NCI-H187 (cell line): ENCODE measurements around the gene COMTD1.
A peak's percentile ranks its signal among the peaks of the same experiment; 100 is the strongest.

ENCODE experiments used
- DNase-seq, 2 experiments: peaks; one replicate each; lab custom pipeline; 2025; lab: John Stamatoyannopoulos, UW

Gene COMTD1

GRCh38 chr10:75245354-75246250 is 9.8 kb upstream of the COMTD1 start:
- DNase-seq = no peak

DNA sequence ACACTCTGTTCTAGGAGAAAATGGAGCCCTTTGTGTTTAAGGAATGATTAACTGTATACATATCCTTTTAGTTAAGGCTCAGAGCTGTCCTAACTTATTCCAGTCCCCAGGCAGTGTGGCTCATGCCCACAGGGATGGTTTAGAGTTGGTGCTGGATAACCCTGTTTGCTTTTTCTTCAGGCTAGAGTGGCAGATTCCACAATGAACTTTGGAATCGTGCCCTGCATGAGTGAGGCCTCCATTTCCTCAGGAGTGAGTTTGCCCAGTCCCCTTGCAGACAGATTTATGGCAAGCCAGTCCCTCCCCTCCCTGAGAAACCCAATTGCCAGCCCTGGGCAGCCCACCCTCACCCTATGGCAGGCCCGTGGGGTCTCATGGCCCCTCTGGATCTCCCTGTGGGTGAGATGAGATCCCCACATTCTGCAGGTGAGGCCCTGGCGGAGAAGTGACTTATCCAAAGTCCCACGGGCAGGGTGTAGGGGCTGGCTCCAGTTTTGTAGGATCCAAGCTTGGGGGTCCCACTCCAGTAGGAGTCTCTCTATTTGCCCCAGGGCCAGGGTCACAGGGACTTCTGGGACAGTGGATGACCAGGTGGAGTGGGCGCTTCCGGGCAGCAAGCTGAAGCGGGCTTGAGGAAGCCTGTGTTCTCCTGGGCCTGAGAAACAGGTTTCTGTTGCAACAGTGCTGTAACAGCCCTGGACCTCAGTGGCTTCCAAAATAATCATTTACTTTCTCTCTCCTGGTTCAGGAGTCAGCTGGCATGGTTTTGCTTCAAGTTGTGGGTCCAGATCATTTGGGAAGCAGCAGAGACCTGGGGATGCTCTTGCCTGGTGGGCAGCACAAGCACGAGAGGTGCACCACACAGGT is 9.0 kb upstream of the COMTD1 start:
- no peak for DNase-seq

GRCh38 chr10:75243426-75243825 is 7.7 kb upstream of the COMTD1 start:
- no peak for DNase-seq

DNA sequence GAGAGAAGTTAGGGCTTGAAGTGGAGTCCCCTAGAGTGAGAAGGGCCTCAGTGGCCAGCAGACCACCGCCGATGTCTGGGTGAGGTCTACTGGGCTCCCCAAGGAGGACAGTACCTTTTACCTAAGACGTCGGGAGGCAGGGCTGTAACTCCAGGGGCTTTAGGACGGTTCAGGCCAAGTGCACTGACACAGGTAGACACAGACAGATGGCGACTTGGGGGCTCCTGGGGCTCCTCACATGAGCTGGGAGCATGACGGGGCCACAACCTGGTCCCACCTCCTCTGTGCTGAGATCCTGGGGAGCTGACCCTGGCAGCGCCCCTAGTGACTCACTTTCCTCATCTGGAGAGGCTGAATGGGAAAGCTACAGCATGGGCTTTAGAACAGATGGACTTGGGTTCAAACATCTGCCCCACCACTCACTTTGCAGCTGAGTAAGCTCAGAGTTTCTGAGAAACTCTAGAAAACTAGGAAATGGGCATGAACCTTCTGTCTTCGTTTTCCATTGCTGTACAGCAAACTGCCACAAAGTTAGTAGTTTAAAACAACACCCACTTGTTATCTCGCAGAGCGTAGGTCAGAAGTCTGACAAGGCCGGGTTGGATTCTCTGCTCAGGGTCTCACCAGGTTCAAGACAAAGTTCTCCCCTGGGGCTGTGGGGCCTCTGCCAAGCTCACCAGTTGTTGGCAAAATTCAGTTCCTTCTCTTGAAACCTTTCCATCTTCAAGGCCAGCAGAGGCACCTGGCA is 4.7 kb upstream of the COMTD1 start:
- DNase-seq = no peak

DNA sequence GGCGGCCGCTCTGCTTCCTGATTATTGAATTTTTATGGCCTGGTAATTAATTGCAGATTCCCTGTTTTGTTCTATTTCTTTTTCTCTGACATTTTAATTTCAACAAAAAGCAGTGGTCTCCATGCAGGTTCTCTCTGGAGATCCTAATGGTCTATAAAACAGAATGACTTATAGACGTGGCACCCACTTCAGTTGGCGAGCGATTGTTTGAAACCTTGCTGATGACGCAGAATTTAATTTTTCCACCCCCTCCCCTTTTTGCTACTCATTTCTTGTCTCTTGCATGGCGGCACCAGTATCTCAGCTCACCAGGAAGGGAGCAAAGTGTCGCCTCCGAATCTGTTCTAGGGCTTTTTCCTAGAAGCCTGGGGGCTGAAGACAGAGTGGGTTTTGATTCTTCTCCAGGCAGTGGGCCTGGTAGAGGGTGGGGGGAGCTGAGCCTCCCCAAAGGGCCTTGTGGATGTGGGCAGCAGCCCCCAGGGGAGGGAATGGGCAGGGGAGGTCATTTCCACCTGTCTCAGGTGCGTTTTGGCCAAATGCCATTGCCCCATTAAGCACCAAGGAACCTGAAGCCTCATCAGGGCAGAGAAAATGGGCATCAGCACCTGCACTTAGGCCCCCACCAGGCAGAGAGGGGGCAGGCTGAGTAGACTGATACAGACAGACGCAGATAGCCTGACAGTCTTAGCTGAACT is 3.5 kb upstream of the COMTD1 start:
- no peak for DNase-seq

- DNase-seq = no peak
Measured at GRCh38 chr10:75238182-75239095, 2.7 kb upstream of the COMTD1 start.

GRCh38 chr10:75236178-75236825 is 545 bp upstream of the COMTD1 start:
- DNase-seq = no peak

DNA sequence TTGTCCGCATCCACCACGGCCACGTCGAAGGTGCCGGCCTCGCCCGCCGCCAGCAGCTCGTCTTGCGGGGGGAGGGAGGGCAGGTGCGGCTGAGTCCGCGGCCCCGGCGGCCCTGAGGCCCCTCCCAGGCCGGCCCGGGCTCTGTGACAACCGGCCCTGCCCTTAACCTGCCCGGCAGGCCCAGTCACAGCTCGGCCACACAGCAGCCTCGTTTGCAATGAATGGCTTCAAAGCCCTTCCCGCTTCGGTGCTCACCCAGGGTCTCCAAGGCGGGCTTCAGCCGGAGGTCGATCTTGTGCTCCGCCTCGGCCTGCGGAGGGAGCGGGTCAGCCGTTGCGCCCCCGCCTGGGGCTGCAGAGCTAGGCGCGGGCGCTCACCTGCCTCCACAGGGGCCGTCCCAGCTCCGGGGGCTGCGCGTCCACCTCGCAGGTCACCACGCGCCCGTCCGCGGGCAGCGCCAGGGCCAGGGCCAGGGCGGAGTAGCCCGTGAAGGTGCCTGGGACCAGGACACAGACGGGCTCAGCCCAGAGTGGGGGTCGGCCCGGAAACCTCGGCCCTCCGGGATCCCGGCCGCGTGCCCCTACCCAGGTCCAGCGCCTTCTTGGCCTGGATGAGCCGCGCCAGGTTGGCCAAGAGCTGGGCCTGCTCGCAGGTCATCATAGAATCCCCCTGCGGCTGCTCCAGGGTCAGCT is 928 bp downstream of the COMTD1 start:
- no peak for DNase-seq

GRCh38 chr10:75234017-75234682 is 1.6 kb downstream of the COMTD1 start:
- peak; percentile 71 to 87 for DNase-seq

DNA sequence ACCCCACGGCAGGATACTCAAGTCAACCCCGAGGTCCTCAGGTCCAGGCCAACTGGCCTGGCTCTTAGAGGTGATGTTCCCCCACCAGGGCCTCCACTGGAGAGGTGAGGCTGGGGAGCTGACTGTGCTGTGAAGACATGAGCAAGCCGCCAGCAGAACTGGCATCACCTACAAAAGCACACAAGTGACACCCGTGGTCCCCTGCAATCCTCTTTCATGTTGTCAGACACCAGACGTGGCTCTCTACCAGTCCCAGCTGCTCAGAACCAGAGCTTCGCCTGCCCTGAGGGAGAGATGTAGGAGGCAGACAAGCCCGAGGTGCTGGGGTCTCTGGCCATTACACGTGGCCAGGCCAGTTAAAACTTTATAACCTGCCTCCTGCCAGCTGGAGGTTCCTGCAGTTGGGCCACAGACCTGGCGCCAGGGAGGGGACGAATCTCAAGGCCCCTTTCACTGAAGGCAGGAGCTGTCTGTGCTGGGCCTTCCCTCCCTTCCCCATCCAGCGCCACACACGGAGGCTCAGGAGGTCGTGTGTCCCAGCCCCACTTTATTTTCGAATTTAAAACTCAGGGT is 2.2 kb downstream of the COMTD1 start:
- DNase-seq = no peak

DNA sequence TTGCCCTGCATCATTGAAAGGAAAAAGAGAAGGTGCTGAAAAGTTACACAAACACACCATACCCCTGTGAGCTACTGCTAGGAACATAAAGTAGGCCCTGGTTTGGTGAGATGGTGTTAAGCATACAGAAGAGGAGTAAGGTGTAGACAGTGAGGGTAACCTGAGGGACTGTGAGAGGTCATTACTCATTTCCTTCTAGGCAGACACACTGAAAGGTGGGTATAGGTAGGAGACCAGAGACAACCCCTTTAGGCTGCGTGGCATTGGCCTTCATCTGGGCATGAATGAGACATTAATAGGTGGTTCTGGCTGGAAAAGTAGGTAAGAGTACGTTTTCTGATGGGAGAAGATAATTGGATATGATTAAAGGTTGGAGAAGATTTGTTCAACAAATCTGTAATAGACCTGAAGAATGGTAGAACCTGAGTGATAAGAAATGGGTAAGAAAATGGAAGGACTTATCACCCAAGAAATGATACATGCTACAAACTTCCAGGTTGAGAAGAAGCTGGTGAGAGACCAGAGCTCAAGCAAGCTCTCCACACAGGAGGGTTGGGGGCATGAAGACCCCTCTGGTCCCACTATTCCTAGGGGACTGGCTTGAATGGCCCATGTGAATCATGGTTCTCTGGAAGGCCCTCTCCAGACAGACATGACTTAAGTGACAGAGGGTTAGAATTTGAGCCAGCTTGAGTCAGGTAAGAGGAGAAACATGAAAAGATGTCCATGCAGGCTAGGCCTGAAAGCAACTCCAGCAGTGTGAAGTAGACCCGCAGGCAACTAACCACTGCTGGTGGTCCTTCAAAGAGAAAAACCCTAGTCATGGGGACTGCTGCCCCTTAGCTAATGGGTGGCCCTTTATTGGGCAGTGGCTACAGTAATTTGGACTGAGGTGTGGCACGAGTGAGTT is 3.8 kb downstream of the COMTD1 start:
- no peak for DNase-seq

DNA sequence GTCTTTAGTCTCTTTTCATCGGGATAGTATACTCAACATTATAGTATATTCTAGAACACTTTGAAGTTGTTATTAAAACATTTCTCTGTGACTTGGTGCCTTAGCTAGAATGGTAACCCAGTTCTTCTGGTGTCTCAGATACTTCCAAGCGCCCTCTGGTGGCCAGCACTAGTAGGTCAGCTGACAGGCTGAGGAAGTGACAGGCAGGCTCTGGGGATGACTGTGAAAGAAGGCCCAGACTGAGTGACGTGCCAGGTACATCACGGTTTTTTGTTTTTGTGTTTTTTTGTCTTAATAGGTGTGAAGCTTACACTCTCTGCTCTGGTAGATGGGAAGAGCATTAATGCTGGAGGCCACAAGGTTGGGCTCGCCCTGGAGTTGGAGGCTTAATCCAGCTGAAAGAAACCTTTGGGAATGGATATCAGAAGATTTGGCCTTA is 5.1 kb downstream of the COMTD1 start:
- DNase-seq = peak; percentile 25 to 41

DNA sequence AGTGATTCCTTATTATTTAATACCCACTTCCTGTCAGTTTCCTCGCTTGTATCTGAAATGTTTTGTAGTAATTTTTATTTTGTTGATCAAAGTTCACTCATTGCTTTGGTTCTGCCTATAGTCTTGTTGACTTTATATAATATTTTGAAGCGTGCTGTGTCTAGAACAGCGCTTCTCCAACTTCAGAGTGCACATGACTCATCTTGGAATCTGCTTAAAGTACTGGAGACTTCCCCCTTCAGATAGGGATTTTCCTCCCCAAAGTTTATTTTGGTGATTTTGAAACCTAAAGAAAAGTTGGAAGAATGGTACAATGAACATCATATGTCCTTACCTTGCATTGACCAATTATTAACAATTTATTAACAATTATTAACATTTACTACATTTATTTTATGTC is 5.8 kb downstream of the COMTD1 start:
- DNase-seq = no peak

DNA sequence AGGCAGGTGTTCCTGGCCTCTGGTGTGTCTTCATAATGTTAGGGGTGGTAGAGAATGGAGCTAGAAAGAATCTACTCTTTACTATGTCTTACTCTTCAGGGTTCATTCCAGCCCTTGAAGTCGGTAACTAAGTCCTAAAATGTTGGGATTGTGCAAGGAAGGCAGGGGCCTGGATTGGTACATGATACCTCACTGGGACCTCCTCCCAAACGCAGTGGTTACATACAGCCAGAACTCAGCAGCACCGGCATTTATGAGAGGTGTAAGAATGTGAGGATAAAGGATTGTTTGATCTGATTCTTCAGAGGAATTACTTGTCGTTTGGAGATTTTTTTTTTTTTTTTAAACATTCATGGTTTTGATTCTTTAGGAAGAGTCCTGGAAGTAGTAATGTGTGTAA is 6.9 kb downstream of the COMTD1 start:
- no peak for DNase-seq

DNA sequence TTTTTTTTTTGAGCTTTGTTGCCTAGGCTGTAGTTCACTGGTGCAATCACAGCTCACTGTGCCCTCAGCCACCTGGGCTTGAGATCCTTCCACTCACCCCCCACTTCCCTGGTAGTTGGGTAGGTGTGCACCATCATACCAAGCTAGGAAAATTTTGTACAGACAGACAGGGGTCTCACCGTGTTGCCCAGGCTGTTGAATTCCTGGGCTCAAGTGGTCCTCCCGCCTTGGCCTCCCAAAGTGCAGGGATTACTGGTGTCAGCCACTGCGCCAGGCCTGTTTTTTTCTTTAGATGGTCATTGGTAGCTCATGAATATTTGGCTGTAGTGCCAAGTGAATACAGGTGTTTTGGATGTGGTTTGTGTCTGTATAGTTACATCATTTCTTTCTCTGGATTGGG is 7.5 kb downstream of the COMTD1 start:
- DNase-seq = no peak

GRCh38 chr10:75226656-75227055 is 9.1 kb downstream of the COMTD1 start:
- no peak for DNase-seq

- DNase-seq = no peak
Measured at GRCh38 chr10:75226095-75226494, 9.7 kb downstream of the COMTD1 start.
